Duodenal mucosa (tissue), 2 donors: Measurements from ENCODE around the gene GJC3.
"Not testable (repeated sequence)": the region's sequence is repeated elsewhere in the genome, so short reads cannot be mapped to it uniquely, and the experiment has no call there.

Experiments
- H3K27ac ChIP-seq: one replicate; pipeline ENCODE4 v1.7.0; 2013; ENCODE audit warnings: low read depth, low read length
- H3K27me3 ChIP-seq, 2 donors: one replicate each; pipeline ENCODE4 v1.7.0; 2013; ENCODE audit warnings: low read length in 2 of 2, control low read depth in 1 of 2; ENCODE audit not compliant: insufficient read depth in 2 of 2, control insufficient read depth in 1 of 2
- H3K36me3 ChIP-seq, 2 donors: one replicate each; pipeline ENCODE4 v1.7.0; 2013; ENCODE audit warnings: low read length in 2 of 2, control low read depth in 1 of 2; ENCODE audit not compliant: insufficient read depth in 2 of 2, control insufficient read depth in 1 of 2
- H3K4me1 ChIP-seq, 2 donors: one replicate each; pipeline ENCODE4 v1.7.0; 2013; ENCODE audit warnings: low read length in 2 of 2, control low read depth in 1 of 2; ENCODE audit not compliant: insufficient read depth in 2 of 2, control insufficient read depth in 1 of 2
- H3K4me3 ChIP-seq, 2 donors: one replicate each; pipeline ENCODE4 v1.7.0; 2013; ENCODE audit warnings: low read length in 2 of 2, low read depth in 1 of 2
- H3K9ac ChIP-seq, 2 donors: one replicate each; pipeline ENCODE4 v1.7.0; 2013; ENCODE audit warnings: low read length in 2 of 2, low read depth in 1 of 2
- H3K9me3 ChIP-seq, 2 donors: one replicate each; pipeline ENCODE4 v1.7.0; 2013; ENCODE audit warnings: low read length in 2 of 2, control low read depth in 1 of 2; ENCODE audit not compliant: control insufficient read depth in 1 of 2

GJC3 gene

DNA sequence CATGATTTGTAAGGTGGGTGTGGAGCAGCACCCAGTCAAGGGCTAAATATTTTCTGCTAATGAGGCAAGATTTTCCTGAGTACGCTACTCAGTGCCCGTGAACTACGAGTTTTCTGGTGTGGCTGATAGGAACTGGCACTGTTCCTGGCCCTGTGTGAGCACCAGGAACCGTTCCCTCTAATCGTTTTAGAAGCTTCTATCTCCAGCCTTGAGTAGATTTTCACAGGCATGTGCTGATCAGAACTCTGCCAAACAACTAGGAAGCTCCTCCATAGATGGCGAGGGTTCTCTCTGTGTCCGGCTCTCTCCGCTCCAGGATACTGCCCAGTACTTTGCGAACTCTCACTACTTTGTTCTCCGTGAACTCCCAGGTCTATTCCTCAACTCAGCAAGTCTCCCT, 27.8 kb downstream of the GJC3 start:
- H3K4me3 ChIP-seq, result no peak overlapping the region
- no peak overlapping the region for H3K9ac ChIP-seq
- H3K36me3 ChIP-seq, result peaks cover 34 to 76% of the 10 kb centered on the region in 2 donors
- H3K9me3 ChIP-seq, result no peaks in the 10 kb centered on the region
- H3K4me1 ChIP-seq, result no peaks in the 10 kb centered on the region
- H3K27me3 ChIP-seq, result no peaks in the 10 kb centered on the region
- H3K27ac ChIP-seq, result no peak overlapping the region

- peaks cover 31 to 64% of the 10 kb centered on the region in 2 donors for H3K36me3 ChIP-seq
- H3K4me3 ChIP-seq, result no peak overlapping the region
These were observed 29.4 kb downstream of the GJC3 start for GRCh38 chr7:99899830-99900519.

GRCh38 chr7:99898836-99899235, 30.6 kb downstream of the GJC3 start:
- Histone ChIP-seq H3K9me3 (no peaks in the 10 kb centered on the region), H3K9ac (no peak overlapping the region), H3K27ac (no peak overlapping the region), H3K27me3 (no peaks in the 10 kb centered on the region), H3K4me1 (no peaks in the 10 kb centered on the region), H3K36me3 (peaks cover 31 to 57% of the 10 kb centered on the region in 2 donors), H3K4me3 (no peak overlapping the region)

More at GRCh38 chr7:99899830-99900519, 29.4 kb downstream of the GJC3 start:
- H3K4me1 ChIP-seq, result no peaks in the 10 kb centered on the region
- no peak overlapping the region for H3K27ac ChIP-seq
- no peak overlapping the region for H3K9ac ChIP-seq
- no peaks in the 10 kb centered on the region for H3K9me3 ChIP-seq
- no peaks in the 10 kb centered on the region for H3K27me3 ChIP-seq

GRCh38 chr7:99898023-99898357, 31.4 kb downstream of the GJC3 start:
- Histone ChIP-seq H3K27me3 (no peaks in the 10 kb centered on the region), H3K4me3 (no peak overlapping the region), H3K9me3 (no peaks in the 10 kb centered on the region), H3K36me3 (peaks cover 25 to 48% of the 10 kb centered on the region in 2 donors), H3K4me1 (no peaks in the 10 kb centered on the region), H3K9ac (no peak overlapping the region), H3K27ac (no peak overlapping the region)

DNA sequence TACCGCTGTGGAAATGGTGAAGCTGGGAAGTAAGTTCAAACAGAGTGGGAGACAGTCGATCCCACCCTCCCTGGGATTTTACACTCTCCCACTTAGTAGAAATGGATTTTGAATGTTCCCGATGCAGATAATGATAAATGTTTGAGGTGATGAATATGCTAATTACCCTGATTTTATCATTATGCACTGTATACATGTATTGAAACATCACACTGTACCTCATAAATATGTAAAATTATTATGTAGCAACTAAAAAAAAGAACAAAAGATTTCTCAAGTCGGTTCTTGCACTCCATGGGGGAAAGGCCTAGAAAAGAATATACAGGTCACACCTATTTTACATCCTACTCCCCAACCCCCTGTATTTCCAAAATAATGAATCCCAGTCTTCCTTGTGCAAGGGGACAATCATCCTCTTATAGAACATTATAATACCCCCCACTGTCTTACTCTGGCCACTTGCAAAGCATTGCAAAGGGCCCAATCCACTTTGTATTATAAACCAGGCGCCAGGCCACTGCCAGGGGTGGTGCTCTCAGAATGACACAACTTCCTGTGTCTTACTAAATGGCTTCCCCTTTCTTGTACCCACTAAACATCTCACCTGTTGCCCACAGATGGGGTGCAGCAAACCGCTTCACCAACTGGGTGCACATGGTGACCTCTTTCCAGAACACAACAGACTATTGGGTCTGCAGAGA, 31.9 kb downstream of the GJC3 start:
- Histone ChIP-seq H3K4me3 (no peak overlapping the region), H3K4me1 (no peaks in the 10 kb centered on the region), H3K27me3 (no peaks in the 10 kb centered on the region), H3K27ac (no peak overlapping the region), H3K9me3 (no peaks in the 10 kb centered on the region), H3K36me3 (peaks cover 21 to 43% of the 10 kb centered on the region in 2 donors), H3K9ac (no peak overlapping the region)

DNA sequence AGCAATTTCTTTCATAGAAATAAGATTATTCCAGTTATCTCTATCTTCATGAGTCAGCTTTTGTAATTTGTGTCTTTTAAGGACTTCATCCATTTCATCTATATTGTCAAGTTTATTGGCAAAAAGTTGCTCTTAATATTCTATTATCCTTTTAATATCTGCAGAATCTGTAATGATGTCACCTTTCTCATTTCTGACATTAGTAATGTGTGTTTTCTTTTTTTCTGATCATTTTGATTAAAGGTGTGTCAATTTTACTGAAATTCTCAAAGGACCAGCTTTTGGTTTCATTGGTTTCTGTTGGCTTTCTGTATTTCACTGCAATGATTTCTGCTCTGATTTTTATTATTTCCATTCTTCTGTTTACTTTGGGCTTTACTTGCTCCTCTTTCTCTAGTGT, 34.7 kb downstream of the GJC3 start:
- Histone ChIP-seq H3K27ac (no peak overlapping the region), H3K36me3 (peaks cover 15 to 29% of the 10 kb centered on the region in 2 donors), H3K4me3 (no peak overlapping the region), H3K27me3 (no peaks in the 10 kb centered on the region), H3K9me3 (no peaks in the 10 kb centered on the region), H3K4me1 (no peaks in the 10 kb centered on the region), H3K9ac (no peak overlapping the region)

- Histone ChIP-seq H3K4me3 (no peak overlapping the region), H3K9ac (no peak overlapping the region), H3K9me3 (no peaks in the 10 kb centered on the region), H3K36me3 (peaks cover 14 to 20% of the 10 kb centered on the region in 2 donors), H3K4me1 (no peaks in the 10 kb centered on the region), H3K27me3 (no peaks in the 10 kb centered on the region), H3K27ac (no peak overlapping the region)
These were observed 36.1 kb downstream of the GJC3 start for GRCh38 chr7:99893280-99893679.

DNA sequence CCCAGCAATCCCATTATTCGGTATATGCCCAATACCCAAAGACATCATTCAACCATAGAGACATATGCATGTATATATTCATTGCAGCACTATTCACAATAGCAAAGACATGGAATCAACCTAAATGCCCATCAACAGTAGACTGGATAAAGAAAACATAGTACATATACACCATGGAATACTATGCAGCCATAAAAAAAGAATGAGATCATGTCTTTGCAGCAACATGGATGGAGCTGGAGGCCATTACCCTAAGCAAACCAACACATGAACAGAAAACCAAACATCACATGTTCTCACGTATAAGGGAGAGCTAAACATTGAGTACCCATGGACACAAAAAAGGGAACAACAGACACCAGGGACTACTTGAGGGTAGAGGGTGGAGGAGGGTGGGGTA, 39.1 kb downstream of the GJC3 start:
- H3K27me3 ChIP-seq, H3K4me1 ChIP-seq, H3K4me3 ChIP-seq, H3K27ac ChIP-seq, H3K9ac ChIP-seq, H3K9me3 ChIP-seq: not testable (repeated sequence)
- peaks cover 8 to 16% of the 10 kb centered on the region in 2 donors for H3K36me3 ChIP-seq

GRCh38 chr7:99888366-99888765, 41.1 kb downstream of the GJC3 start:
- not testable (repeated sequence) for H3K27ac ChIP-seq, H3K27me3 ChIP-seq, H3K9ac ChIP-seq, H3K9me3 ChIP-seq, H3K4me1 ChIP-seq, H3K4me3 ChIP-seq
- H3K36me3 ChIP-seq, result peaks cover 8 to 16% of the 10 kb centered on the region in 2 donors

DNA sequence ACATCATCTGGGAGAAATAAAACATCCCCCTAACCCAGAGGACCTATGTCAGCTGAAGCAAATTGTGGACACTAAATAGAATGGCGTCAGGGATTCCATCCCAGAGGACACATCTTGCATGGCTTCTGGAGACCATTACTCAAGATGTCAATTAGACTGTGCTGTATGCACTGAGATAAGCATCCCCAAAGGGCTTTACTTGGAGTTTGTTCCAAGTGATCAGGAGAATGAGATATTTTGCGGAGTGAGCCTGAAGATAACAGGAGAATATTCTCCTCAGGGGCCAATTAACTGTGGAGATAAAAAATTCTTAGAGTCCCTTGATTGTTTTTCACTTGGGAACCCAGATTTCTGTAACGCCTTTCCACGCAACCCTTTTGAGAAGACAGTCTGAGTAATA, 48.0 kb downstream of the GJC3 start:
- Histone ChIP-seq H3K9ac (no peak overlapping the region), H3K9me3 (no peaks in the 10 kb centered on the region), H3K4me1 (no peaks in the 10 kb centered on the region), H3K27ac (no peak overlapping the region), H3K27me3 (no peaks in the 10 kb centered on the region), H3K4me3 (no peak overlapping the region), H3K36me3 (no peaks in the 10 kb centered on the region)
